H1 (cell line): ENCODE measurements around the gene RPAP3. TPM values are rescaled to one million over a fixed set of nuclear protein-coding genes. Genes with fewer than 3 reads are reported as not detected.

ENCODE experiments used
- CTCF ChIA-PET: fragments of 300-600 bp; sonication (Branson Sonifier 250); formaldehyde crosslinking; loops from one replicate; lab custom pipeline; 2021; ENCODE audit not compliant: partially characterized antibody; lab: Charles Lee
- POLR2A ChIA-PET: fragments of 300-600 bp; sonication (Branson Sonifier 250); formaldehyde crosslinking; loops from one replicate; lab custom pipeline; 2021; ENCODE audit warnings: inconsistent platforms; ENCODE audit not compliant: partially characterized antibody; lab: Charles Lee
- DNase-seq, 2 experiments: peaks; one replicate each; pipeline versions ENCODE4 v3.0.0 to v3.0.0-alpha.2; 2010 to 2022; ENCODE audit warnings: low spot score in 2 of 2, low read depth in 1 of 2, mixed read lengths in 1 of 2
- FAIRE-seq: peaks from 2 replicates; lab custom pipeline; 2011; peaks lifted over from hg19 to GRCh38; lab: Jason Lieb, UNC
- H2AFZ ChIP-seq: 2 replicates; pipeline ENCODE4 v1.8.1; 2012; ENCODE audit warnings: low read length, inconsistent platforms
- H2AK5ac ChIP-seq: 2 replicates; pipeline ENCODE4 v1.6.1; 2013; ENCODE audit warnings: low read depth, low read length
- H2BK120ac ChIP-seq: replicated peaks from 2 replicates; pipeline ENCODE3; 2013; ENCODE audit warnings: low read depth, low read length, inconsistent platforms
- H2BK12ac ChIP-seq: 2 replicates; pipeline ENCODE4 v1.6.1; 2013; ENCODE audit warnings: low read depth, low read length
- H2BK15ac ChIP-seq: 2 replicates; pipeline ENCODE4 v1.6.1; 2013; ENCODE audit warnings: low read length
- H2BK20ac ChIP-seq: 2 replicates; pipeline ENCODE4 v1.6.1; 2013; ENCODE audit warnings: low read length
- H2BK5ac ChIP-seq: 2 replicates; pipeline ENCODE4 v1.6.1; 2013; ENCODE audit warnings: low read depth, low read length
- H3K14ac ChIP-seq: 2 replicates; pipeline ENCODE4 v1.6.1; 2013; ENCODE audit warnings: inconsistent platforms; ENCODE audit not compliant: insufficient read length
- H3K18ac ChIP-seq: 2 replicates; pipeline ENCODE4 v1.6.1; 2013; ENCODE audit warnings: low read length; ENCODE audit errors: extremely low read depth
- H3K23ac ChIP-seq: 2 replicates; pipeline ENCODE4 v1.6.1; 2013; ENCODE audit warnings: inconsistent platforms; ENCODE audit not compliant: insufficient read length
- H3K23me2 ChIP-seq: 2 replicates; pipeline ENCODE4 v1.6.1; 2013; ENCODE audit warnings: low read depth, low read length
- H3K27ac ChIP-seq: 2 replicates; pipeline ENCODE4 v1.6.1; 2011; ENCODE audit warnings: low read depth, low read length, inconsistent platforms
- H3K27me3 ChIP-seq, 4 experiments: replicated peaks in 1 of 4; 1 replicate in 1 of 4; 2 replicates in 3 of 4; pipeline versions ENCODE4 v1.6.1 to v1.8.1; 2011 to 2013; ENCODE audit warnings: low read length in 3 of 4, mild to moderate bottlenecking in 3 of 4, inconsistent platforms in 2 of 4, mixed read lengths in 2 of 4, moderate library complexity in 1 of 4; ENCODE audit not compliant: control insufficient read depth in 3 of 4, insufficient read depth in 3 of 4; ENCODE audit errors: extremely low read depth in 1 of 4
- H3K36me3 ChIP-seq, 4 experiments: 2 replicates each; pipeline versions ENCODE4 v1.6.1 to v1.8.1; 2011 to 2013; ENCODE audit warnings: mild to moderate bottlenecking in 4 of 4, low read length in 3 of 4, moderate library complexity in 2 of 4, control low read depth in 1 of 4, inconsistent platforms in 1 of 4; ENCODE audit not compliant: insufficient read depth in 4 of 4, control insufficient read depth in 2 of 4
- H3K4ac ChIP-seq: replicated peaks from 2 replicates; pipeline ENCODE3; 2013; ENCODE audit warnings: low read length, low read depth, mixed read lengths, inconsistent platforms; ENCODE audit not compliant: insufficient read length
- H3K4me1 ChIP-seq, 4 experiments: replicated peaks in 1 of 4; 1 replicate in 1 of 4; 2 replicates in 3 of 4; pipeline versions ENCODE4 v1.6.1 to v1.8.1; 2011 to 2013; ENCODE audit warnings: low read length in 3 of 4, inconsistent platforms in 2 of 4, mixed read lengths in 1 of 4; ENCODE audit not compliant: insufficient read depth in 4 of 4, control insufficient read depth in 3 of 4
- H3K4me2 ChIP-seq, 2 experiments: 2 replicates each; pipeline versions ENCODE4 v1.6.1 to v1.8.1; 2011 to 2013; ENCODE audit warnings: low read depth in 2 of 2, low read length in 2 of 2, control low read depth in 1 of 2, inconsistent platforms in 1 of 2, mild to moderate bottlenecking in 1 of 2; ENCODE audit not compliant: insufficient read depth in 1 of 2
- H3K4me3 ChIP-seq, 4 experiments: fragments of 200-600, 300-600 bp in 1 of 4; sonication (generic), shearing (Covaris generic), sonication (Bioruptor Twin) in 1 of 4; 2 replicates each; pipeline versions ENCODE4 v1.5.1 to v1.8.1; 2011 to 2016; ENCODE audit warnings: low read length in 4 of 4, low read depth in 3 of 4, control low read depth in 2 of 4, inconsistent platforms in 2 of 4, mild to moderate bottlenecking in 2 of 4, mixed read lengths in 1 of 4, moderate library complexity in 1 of 4; ENCODE audit not compliant: insufficient read depth in 2 of 4; ENCODE audit errors: extremely low read depth in 1 of 4
- H3K56ac ChIP-seq: replicated peaks from 2 replicates; pipeline ENCODE3; 2013; ENCODE audit warnings: low read depth, mild to moderate bottlenecking, mixed read lengths, low read length, inconsistent platforms; ENCODE audit not compliant: insufficient read length
- H3K79me1 ChIP-seq: 2 replicates; pipeline ENCODE4 v1.6.1; 2013; ENCODE audit warnings: low read depth, low read length, control low read depth
- H3K79me2 ChIP-seq, 2 experiments: 2 replicates each; pipeline versions ENCODE4 v1.6.1 to v1.8.1; 2012 to 2013; ENCODE audit warnings: low read length in 2 of 2, mild to moderate bottlenecking in 2 of 2, inconsistent platforms in 1 of 2; ENCODE audit not compliant: insufficient read depth in 2 of 2, control insufficient read depth in 1 of 2
- H3K9ac ChIP-seq, 4 experiments: replicated peaks in 1 of 4; 1 replicate in 1 of 4; 2 replicates in 3 of 4; pipeline versions ENCODE4 v1.6.1 to v1.8.1; 2011 to 2013; ENCODE audit warnings: low read depth in 3 of 4, low read length in 3 of 4, control low read depth in 2 of 4, mild to moderate bottlenecking in 2 of 4, moderate library complexity in 2 of 4, inconsistent platforms in 1 of 4; ENCODE audit errors: extremely low read depth in 1 of 4
- H3K9me3 ChIP-seq, 2 experiments: 2 replicates each; pipeline versions ENCODE4 v1.6.1 to v1.8.1; 2012 to 2013; ENCODE audit warnings: mild to moderate bottlenecking in 2 of 2, moderate library complexity in 2 of 2, control low read depth in 1 of 2, inconsistent platforms in 1 of 2, low read depth in 1 of 2, low read length in 1 of 2, mixed read lengths in 1 of 2; ENCODE audit not compliant: insufficient read depth in 2 of 2
- H4K20me1 ChIP-seq, 2 experiments: replicated peaks in 1 of 2; 2 replicates each; pipeline versions ENCODE3 to v1.8.1; 2011 to 2013; ENCODE audit warnings: inconsistent platforms in 2 of 2, low read length in 2 of 2, mild to moderate bottlenecking in 1 of 2; ENCODE audit not compliant: insufficient read depth in 2 of 2, control insufficient read depth in 1 of 2
- H4K5ac ChIP-seq: 2 replicates; pipeline ENCODE4 v1.6.1; 2013; ENCODE audit warnings: low read length, low read depth, mixed read lengths, inconsistent platforms; ENCODE audit not compliant: insufficient read length
- H4K8ac ChIP-seq: 2 replicates; pipeline ENCODE4 v1.8.0; 2013; ENCODE audit warnings: mild to moderate bottlenecking, moderate library complexity, low read length, inconsistent platforms; ENCODE audit not compliant: insufficient read depth; ENCODE audit errors: extremely low read depth
- H4K91ac ChIP-seq: replicated peaks from 2 replicates; pipeline ENCODE3; 2013; ENCODE audit warnings: low read length, mixed read lengths, inconsistent platforms; ENCODE audit not compliant: insufficient read length
- CEBPB ChIP-seq: IDR thresholded peaks from 2 replicates; pipeline ENCODE4 v1.6.1; 2012; ENCODE audit warnings: low read depth, low read length
- CHD2 ChIP-seq: IDR thresholded peaks from 2 replicates; pipeline ENCODE4 v1.6.1; 2012; ENCODE audit warnings: low read length, improper control_type of control experiment
- EGR1 ChIP-seq: IDR thresholded peaks from 2 replicates; pipeline ENCODE4 v1.6.1; 2011; ENCODE audit warnings: low read depth, low read length, borderline replicate concordance
- GTF2F1 ChIP-seq: IDR thresholded peaks from 2 replicates; pipeline ENCODE4 v1.6.1; 2012; ENCODE audit warnings: low read depth, low read length, improper control_type of control experiment, borderline replicate concordance
- JUN ChIP-seq: IDR thresholded peaks from 2 replicates; pipeline ENCODE4 v1.6.1; 2011; ENCODE audit warnings: low read depth, mild to moderate bottlenecking, improper control_type of control experiment, low read length
- JUND ChIP-seq: IDR thresholded peaks from 2 replicates; pipeline ENCODE4 v1.6.1; 2011; ENCODE audit warnings: mild to moderate bottlenecking, improper control_type of control experiment, low read length
- KDM1A ChIP-seq: fragments of 200-600, 300-600 bp; sonication (generic); IDR thresholded peaks from 2 replicates; pipeline ENCODE4 v1.7.1; 2016; ENCODE audit warnings: mild to moderate bottlenecking, low read length, borderline replicate concordance
- KDM4A ChIP-seq: IDR thresholded peaks from one replicate; pipeline ENCODE4 v1.7.1; 2012; ENCODE audit warnings: low read depth, mild to moderate bottlenecking, moderate library complexity, low read length, inconsistent platforms; ENCODE audit not compliant: severe bottlenecking
- MAFK ChIP-seq: IDR thresholded peaks from 2 replicates; pipeline ENCODE4 v1.6.1; 2012; ENCODE audit warnings: low read depth, mild to moderate bottlenecking, improper control_type of control experiment, low read length
- SP4 ChIP-seq: IDR thresholded peaks from 2 replicates; pipeline ENCODE4 v1.6.1; 2012; ENCODE audit warnings: low read length, inconsistent platforms
- SUZ12 ChIP-seq: fragments of 200-600 bp; sonication (generic); IDR thresholded peaks from 2 replicates; pipeline ENCODE4 v1.6.1; 2012; ENCODE audit warnings: mild to moderate bottlenecking, inconsistent platforms, low read length, moderate library complexity, mixed read lengths
- TAF1 ChIP-seq: IDR thresholded peaks from 2 replicates; pipeline ENCODE4 v1.6.1; 2011; ENCODE audit warnings: mild to moderate bottlenecking, low read depth, low read length
- TAF7 ChIP-seq: optimal IDR thresholded peaks from 2 replicates; pipeline ENCODE3; 2011; ENCODE audit warnings: low read depth, mild to moderate bottlenecking, inconsistent platforms, low read length, moderate library complexity, borderline replicate concordance
- WGBS, 2 experiments: shearing (Covaris generic) in 1 of 2; methylation state at CpG; one replicate each; pipeline versions ENCODE4 v1.1.6 to v1.1.7; 2013 to 2015; ENCODE audit warnings: low lambda C conversion rate in 2 of 2, mixed read lengths in 2 of 2, inconsistent platforms in 1 of 2, low coverage in 1 of 2, missing lambda C conversion rate in 1 of 2; ENCODE audit not compliant: insufficient replicate concordance in 2 of 2, insufficient coverage in 1 of 2, insufficient read length in 1 of 2; ENCODE audit errors: extremely low coverage in 1 of 2, missing lambda C conversion rate in 1 of 2; 5-methylcytosine and 5-hydroxymethylcytosine counted together
- polyA plus RNA-seq, 7 experiments: library from polyadenylated mRNA; depleted of rRNA in 3 of 7; stranded (reverse) in 5 of 7; unstranded in 2 of 7; fragments of >200 nt in 5 of 7; fragments of 200-250 nt in 2 of 7; gene quantifications; 1 replicate in 5 of 7; 2 replicates in 1 of 7; 4 replicates in 1 of 7; pipeline versions ENCODE4 v1.2.1 to v1.2.3, GENCODE V29; 2011 to 2013; ENCODE audit warnings: missing spikeins in 2 of 7, mixed read lengths in 2 of 7
- total RNA-seq: library from RNA; stranded (reverse); fragmentation: NEBNext Ultra II Directional; extraction: Animal tissue kit (Norgen Biotek cat#: 25700); gene quantifications from 2 replicates; pipeline ENCODE4 v1.2.1, GENCODE V29; 2021
- TF ChIP-seq, protein P1 (sequence below): IDR thresholded peaks from 2 replicates; pipeline ENCODE4 v1.6.1; 2012; ENCODE audit warnings: inconsistent platforms

The RPAP3 gene
- total and polyA plus RNA-seq, 2 of the 8 experiments (the other 6 are each of a cell fraction or from before 2014, with no cell fraction given), result 6.4 to 60.5 TPM

GRCh38 chr12:47754126-47754525 lies 48.3 kb upstream of the RPAP3 start:
- H3K27me3 ChIP-seq, result no peaks in the 10 kb centered on the region
- H3K27ac ChIP-seq, result no peak overlapping the region
- H3K23ac ChIP-seq, result no peak overlapping the region
- H4K8ac ChIP-seq, result no peak overlapping the region
- H3K56ac ChIP-seq, result no peak overlapping the region
- no peaks in the 10 kb centered on the region for H3K36me3 ChIP-seq
- peak overlapping the region; percentile 29; the same call in 1 of the 2 replicates for H2AK5ac ChIP-seq
- no peaks in the 10 kb centered on the region for H3K9me3 ChIP-seq
- H3K4ac ChIP-seq, result peak overlapping the region; percentile 73
- H3K79me1 ChIP-seq, result no peaks in the 10 kb centered on the region
- no peak overlapping the region for H3K4me2 ChIP-seq
- H3K23me2 ChIP-seq, result peaks cover 6% of the 10 kb centered on the region; the same call in 1 of the 2 replicates
- H2BK15ac ChIP-seq, result no peak overlapping the region
- H3K14ac ChIP-seq, result no peak overlapping the region
- no peak overlapping the region for H3K9ac ChIP-seq
- no peak overlapping the region; the same call in 1 of the 2 replicates for H2BK5ac ChIP-seq
- H4K20me1 ChIP-seq, result no peaks in the 10 kb centered on the region
- H3K18ac ChIP-seq, result no peak overlapping the region
- POLR2A ChIA-PET, result interaction anchor here (1.1 to 1.4 kb wide), 3 partner anchors 13 to 29 kb away, joined by 3 read pairs; partner anchors contain the start of gene ENDOU
- H3K4me1 ChIP-seq, result peaks cover 12 to 22% (median 16%) of the 10 kb centered on the region in 4 experiments
- no peak overlapping the region; the same call in 1 of the 2 replicates for H2BK20ac ChIP-seq
- DNase-seq (no peak), FAIRE-seq (no peak)
- no peaks in the 10 kb centered on the region for H3K79me2 ChIP-seq
- H3K4me3 ChIP-seq, result no peak overlapping the region
- peak overlapping the region; percentile 23 for H4K91ac ChIP-seq
- CTCF ChIA-PET, result interaction anchor here (0.8 to 64.6 kb wide), 8 partner anchors 9 to 151 kb away, joined by 3 to 2442 read pairs (median 16); partner anchors contain the start of genes ENDOU, SLC48A1 and VDR
- no peak overlapping the region for H2AFZ ChIP-seq
- no peak overlapping the region for H4K5ac ChIP-seq
- 80% methylated on average over 4 of the region's 4 CpGs; no CpG with 5 or more reads in 1 of the 2 experiments for whole genome bisulfite sequencing, 2 experiments
- peak overlapping the region; percentile 5; the same call in 1 of the 2 replicates for H2BK12ac ChIP-seq
- peak overlapping the region; percentile 1 for H2BK120ac ChIP-seq
- TF ChIP-seq KDM1A (no peak), MAFK (no peak), JUND (no peak), KDM4A (no peak), SP4 (no peak), EGR1 (no peak), GTF2F1 (no peak), JUN (no peak), CEBPB (no peak), TAF7 (no peak), CHD2 (no peak), TAF1 (no peak), SUZ12 (no peak)
- TF ChIP-seq, protein P1, sequence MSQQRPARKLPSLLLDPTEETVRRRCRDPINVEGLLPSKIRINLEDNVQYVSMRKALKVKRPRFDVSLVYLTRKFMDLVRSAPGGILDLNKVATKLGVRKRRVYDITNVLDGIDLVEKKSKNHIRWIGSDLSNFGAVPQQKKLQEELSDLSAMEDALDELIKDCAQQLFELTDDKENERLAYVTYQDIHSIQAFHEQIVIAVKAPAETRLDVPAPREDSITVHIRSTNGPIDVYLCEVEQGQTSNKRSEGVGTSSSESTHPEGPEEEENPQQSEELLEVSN, result no peak
